ENCODE data around the gene B4GALNT4. TPM values are rescaled to one million over a fixed set of nuclear protein-coding genes. Genes with fewer than 3 reads are reported as not detected.

The B4GALNT4 gene, protein sequence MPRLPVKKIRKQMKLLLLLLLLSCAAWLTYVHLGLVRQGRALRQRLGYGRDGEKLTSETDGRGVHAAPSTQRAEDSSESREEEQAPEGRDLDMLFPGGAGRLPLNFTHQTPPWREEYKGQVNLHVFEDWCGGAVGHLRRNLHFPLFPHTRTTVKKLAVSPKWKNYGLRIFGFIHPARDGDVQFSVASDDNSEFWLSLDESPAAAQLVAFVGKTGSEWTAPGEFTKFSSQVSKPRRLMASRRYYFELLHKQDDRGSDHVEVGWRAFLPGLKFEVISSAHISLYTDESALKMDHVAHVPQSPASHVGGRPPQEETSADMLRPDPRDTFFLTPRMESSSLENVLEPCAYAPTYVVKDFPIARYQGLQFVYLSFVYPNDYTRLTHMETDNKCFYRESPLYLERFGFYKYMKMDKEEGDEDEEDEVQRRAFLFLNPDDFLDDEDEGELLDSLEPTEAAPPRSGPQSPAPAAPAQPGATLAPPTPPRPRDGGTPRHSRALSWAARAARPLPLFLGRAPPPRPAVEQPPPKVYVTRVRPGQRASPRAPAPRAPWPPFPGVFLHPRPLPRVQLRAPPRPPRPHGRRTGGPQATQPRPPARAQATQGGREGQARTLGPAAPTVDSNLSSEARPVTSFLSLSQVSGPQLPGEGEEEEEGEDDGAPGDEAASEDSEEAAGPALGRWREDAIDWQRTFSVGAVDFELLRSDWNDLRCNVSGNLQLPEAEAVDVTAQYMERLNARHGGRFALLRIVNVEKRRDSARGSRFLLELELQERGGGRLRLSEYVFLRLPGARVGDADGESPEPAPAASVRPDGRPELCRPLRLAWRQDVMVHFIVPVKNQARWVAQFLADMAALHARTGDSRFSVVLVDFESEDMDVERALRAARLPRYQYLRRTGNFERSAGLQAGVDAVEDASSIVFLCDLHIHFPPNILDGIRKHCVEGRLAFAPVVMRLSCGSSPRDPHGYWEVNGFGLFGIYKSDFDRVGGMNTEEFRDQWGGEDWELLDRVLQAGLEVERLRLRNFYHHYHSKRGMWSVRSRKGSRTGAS
- total RNA-seq (2022; extraction: Qiagen RNA extraction; ENCODE audit: low read depth), result 11.3 to 21.7 TPM (median 14.1 TPM) in 5 replicates

DNA sequence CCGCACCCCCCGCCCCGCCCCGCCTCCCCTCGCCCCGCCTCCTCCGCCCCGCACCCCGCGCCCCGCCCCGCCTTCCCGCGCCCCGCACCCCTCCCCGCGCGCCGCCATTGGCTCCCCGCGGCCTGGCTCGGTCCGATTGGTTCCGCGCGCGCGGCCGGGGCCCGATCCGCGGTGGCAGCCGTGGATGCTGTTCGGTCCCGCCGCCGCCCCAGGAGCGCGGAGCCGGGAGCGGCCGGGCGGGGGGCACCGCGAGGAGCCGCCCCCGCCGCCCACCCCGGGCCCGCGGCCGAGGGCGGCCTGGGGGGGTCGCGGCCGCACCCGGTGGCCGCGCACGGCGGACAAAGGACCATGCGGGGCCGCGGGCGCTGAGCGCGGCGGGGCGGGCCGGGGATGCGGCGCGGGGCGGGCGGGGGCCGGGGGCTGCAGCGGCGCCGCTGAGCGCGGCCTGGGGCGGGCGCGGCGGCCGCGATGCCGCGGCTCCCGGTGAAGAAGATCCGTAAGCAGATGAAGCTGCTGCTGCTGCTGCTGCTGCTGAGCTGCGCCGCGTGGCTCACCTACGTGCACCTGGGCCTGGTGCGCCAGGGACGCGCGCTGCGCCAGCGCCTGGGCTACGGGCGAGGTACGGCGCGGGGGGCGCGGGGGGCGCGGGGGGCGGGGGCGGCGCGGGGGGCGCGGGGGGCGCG is at the start of gene B4GALNT4:
Gene B4GALNT4, plus strand, starts transcription at position 164 of the 683 bp plus-strand sequence. Its CDS starts 305 bp downstream, at position 469.

GRCh38 chr11:394034-394857 is 24.9 kb downstream of the B4GALNT4 start, which contains the start of gene PKP3:
TSS of gene PKP3 (plus strand) at chr11:394209. CDS start at chr11:394293, 84 bp downstream.

Other genes starting within 250 kb of the B4GALNT4 start
- not detected in 5 replicates for gene SCGB1C1, start 176.4 kb upstream of the B4GALNT4 start, total RNA-seq (2022; extraction: Qiagen RNA extraction; ENCODE audit: low read depth)
- gene BET1L, start 162.1 kb upstream of the B4GALNT4 start, total RNA-seq (2022; extraction: Qiagen RNA extraction; ENCODE audit: low read depth), result 28.4 to 49.2 TPM (median 46.5 TPM) in 5 replicates
- gene RIC8A, start 161.8 kb upstream of the B4GALNT4 start, total RNA-seq (2022; extraction: Qiagen RNA extraction; ENCODE audit: low read depth), result 101 to 126 TPM (median 120 TPM) in 5 replicates
- gene SIRT3, start 133.2 kb upstream of the B4GALNT4 start, total RNA-seq (2022; extraction: Qiagen RNA extraction; ENCODE audit: low read depth), result 17.0 to 20.8 TPM (median 20.4 TPM) in 5 replicates
- 150 to 190 TPM (median 171 TPM) in 5 replicates for gene PSMD13, start 132.5 kb upstream of the B4GALNT4 start, total RNA-seq (2022; extraction: Qiagen RNA extraction; ENCODE audit: low read depth)
- not detected in 5 replicates for gene NLRP6, start 91.1 kb upstream of the B4GALNT4 start, total RNA-seq (2022; extraction: Qiagen RNA extraction; ENCODE audit: low read depth)
- 5.8 to 14.1 TPM (median 10.6 TPM) in 5 replicates for gene PGGHG, start 80.4 kb upstream of the B4GALNT4 start, total RNA-seq (2022; extraction: Qiagen RNA extraction; ENCODE audit: low read depth)
- not detected in 5 replicates for gene IFITM5, start 70.0 kb upstream of the B4GALNT4 start, total RNA-seq (2022; extraction: Qiagen RNA extraction; ENCODE audit: low read depth)
- 54.7 to 70.8 TPM (median 61.4 TPM) in 5 replicates for gene IFITM2, start 61.7 kb upstream of the B4GALNT4 start, total RNA-seq (2022; extraction: Qiagen RNA extraction; ENCODE audit: low read depth)
- 0.26 to 0.53 TPM (median 0.51 TPM) in 3 of 5 replicates, not detected in the others for gene IFITM1, start 55.5 kb upstream of the B4GALNT4 start, total RNA-seq (2022; extraction: Qiagen RNA extraction; ENCODE audit: low read depth)
- 20.3 to 33.7 TPM (median 31.1 TPM) in 5 replicates for gene IFITM3, start 48.6 kb upstream of the B4GALNT4 start, total RNA-seq (2022; extraction: Qiagen RNA extraction; ENCODE audit: low read depth)
- gene PKP3, start 24.7 kb downstream of the B4GALNT4 start, total RNA-seq (2022; extraction: Qiagen RNA extraction; ENCODE audit: low read depth), result 23.3 to 42.5 TPM (median 38.8 TPM) in 5 replicates
- 57.1 to 99.3 TPM (median 83.7 TPM) in 5 replicates for gene SIGIRR, start 45.5 kb downstream of the B4GALNT4 start, total RNA-seq (2022; extraction: Qiagen RNA extraction; ENCODE audit: low read depth)
- 0.44 to 1.5 TPM (median 1.1 TPM) in 5 replicates for gene ANO9, start 72.5 kb downstream of the B4GALNT4 start, total RNA-seq (2022; extraction: Qiagen RNA extraction; ENCODE audit: low read depth)
- gene PTDSS2, start 80.8 kb downstream of the B4GALNT4 start, total RNA-seq (2022; extraction: Qiagen RNA extraction; ENCODE audit: low read depth), result 26.9 to 53.0 TPM (median 47.1 TPM) in 5 replicates
- gene RNH1, start 137.7 kb downstream of the B4GALNT4 start, total RNA-seq (2022; extraction: Qiagen RNA extraction; ENCODE audit: low read depth), result 101 to 180 TPM (median 170 TPM) in 5 replicates
- 79.3 to 152 TPM (median 149 TPM) in 5 replicates for gene HRAS, start 166.1 kb downstream of the B4GALNT4 start, total RNA-seq (2022; extraction: Qiagen RNA extraction; ENCODE audit: low read depth)
- 0.28 to 1.1 TPM (median 0.82 TPM) in 5 replicates for gene LRRC56, start 168.0 kb downstream of the B4GALNT4 start, total RNA-seq (2022; extraction: Qiagen RNA extraction; ENCODE audit: low read depth)
- gene LMNTD2, start 191.2 kb downstream of the B4GALNT4 start, total RNA-seq (2022; extraction: Qiagen RNA extraction; ENCODE audit: low read depth), result 1.5 to 4.4 TPM (median 2.8 TPM) in 5 replicates
- 23.6 to 49.6 TPM (median 43.2 TPM) in 5 replicates for gene RASSF7, start 191.5 kb downstream of the B4GALNT4 start, total RNA-seq (2022; extraction: Qiagen RNA extraction; ENCODE audit: low read depth)
- 20.3 to 39.1 TPM (median 37.2 TPM) in 5 replicates for gene PHRF1, start 207.0 kb downstream of the B4GALNT4 start, total RNA-seq (2022; extraction: Qiagen RNA extraction; ENCODE audit: low read depth)
- 3.3 to 7.2 TPM (median 6.7 TPM) in 5 replicates for gene IRF7, start 246.5 kb downstream of the B4GALNT4 start, total RNA-seq (2022; extraction: Qiagen RNA extraction; ENCODE audit: low read depth)